ENCODE data around the gene PLEKHN1.
"Not testable (repeated sequence)": the region's sequence is repeated elsewhere in the genome, so short reads cannot be mapped to it uniquely, and the experiment has no call there.

Gene PLEKHN1

GRCh38 chr1:995665-996633, 29.7 kb downstream of the PLEKHN1 start:
- no peak for DNase-seq

GRCh38 chr1:996851-997712, 30.8 kb downstream of the PLEKHN1 start:
- DNase-seq, result no peak

GRCh38 chr1:997713-997992, 31.4 kb downstream of the PLEKHN1 start:
- no peak for DNase-seq

GRCh38 chr1:997993-998744, 31.9 kb downstream of the PLEKHN1 start:
- DNase-seq, result no peak

- no peak for DNase-seq
Measured at GRCh38 chr1:998745-998994, 32.4 kb downstream of the PLEKHN1 start.

- peak in 1 of 2 experiments; percentile 66 for DNase-seq
Measured at GRCh38 chr1:998995-999724, 32.9 kb downstream of the PLEKHN1 start.

GRCh38 chr1:999725-1000356, 33.6 kb downstream of the PLEKHN1 start, which contains the start of gene HES4:
HES4 (minus strand) TSS chr1:1000097; CDS start chr1:999973, 124 bp downstream.
- DNase-seq, result peak; percentile 82 to 97

GRCh38 chr1:1000357-1001056, 34.2 kb downstream of the PLEKHN1 start:
- peak; percentile 82 to 94 for DNase-seq

- peak in 1 of 2 experiments; percentile 60 for DNase-seq
Measured at GRCh38 chr1:1001057-1001783, 34.9 kb downstream of the PLEKHN1 start.

- no peak for DNase-seq
Measured at GRCh38 chr1:1003618-1004419, 37.5 kb downstream of the PLEKHN1 start.

- no peak for DNase-seq
Measured at GRCh38 chr1:1004420-1004779, 38.1 kb downstream of the PLEKHN1 start.

GRCh38 chr1:1004780-1005697, 38.8 kb downstream of the PLEKHN1 start:
- DNase-seq, result no peak

- DNase-seq, result no peak
Measured at GRCh38 chr1:1005774-1006304, 39.6 kb downstream of the PLEKHN1 start.

- DNase-seq, result no peak
Measured at GRCh38 chr1:1006305-1007159, 40.2 kb downstream of the PLEKHN1 start.

GRCh38 chr1:1010131-1010530, 43.8 kb downstream of the PLEKHN1 start:
- DNase-seq, result not testable (repeated sequence)

GRCh38 chr1:1011396-1011949, 45.2 kb downstream of the PLEKHN1 start:
- DNase-seq, result no peak

- DNase-seq, result not testable (repeated sequence)
Measured at GRCh38 chr1:1012736-1013104, 46.4 kb downstream of the PLEKHN1 start.

Data from NCI-H446 (cell line).